Uterus (tissue), 2 donors: ENCODE data around the gene PCDHB8.
"Not testable (repeated sequence)": the region's sequence is repeated elsewhere in the genome, so short reads cannot be mapped to it uniquely, and the experiment has no call there.

Experiments used
- CTCF ChIP-seq, 4 experiments: fragments of 200-600 bp in 2 of 4; fragments of 450-650 bp in 2 of 4; sonication (generic) in 2 of 4; IDR thresholded peaks; one replicate each; pipeline ENCODE4 v1.5.1; 2016 to 2019; ENCODE audit warnings: antibody characterized with exemption in 4 of 4, mild to moderate bottlenecking in 2 of 4, moderate library complexity in 1 of 4
- POLR2A ChIP-seq, 2 donors: fragments of 450-650 bp; IDR thresholded peaks; one replicate each; pipeline ENCODE4 v1.6.1; 2016; ENCODE audit warnings: antibody characterized with exemption in 2 of 2, mild to moderate bottlenecking in 1 of 2, moderate library complexity in 1 of 2

DNA sequence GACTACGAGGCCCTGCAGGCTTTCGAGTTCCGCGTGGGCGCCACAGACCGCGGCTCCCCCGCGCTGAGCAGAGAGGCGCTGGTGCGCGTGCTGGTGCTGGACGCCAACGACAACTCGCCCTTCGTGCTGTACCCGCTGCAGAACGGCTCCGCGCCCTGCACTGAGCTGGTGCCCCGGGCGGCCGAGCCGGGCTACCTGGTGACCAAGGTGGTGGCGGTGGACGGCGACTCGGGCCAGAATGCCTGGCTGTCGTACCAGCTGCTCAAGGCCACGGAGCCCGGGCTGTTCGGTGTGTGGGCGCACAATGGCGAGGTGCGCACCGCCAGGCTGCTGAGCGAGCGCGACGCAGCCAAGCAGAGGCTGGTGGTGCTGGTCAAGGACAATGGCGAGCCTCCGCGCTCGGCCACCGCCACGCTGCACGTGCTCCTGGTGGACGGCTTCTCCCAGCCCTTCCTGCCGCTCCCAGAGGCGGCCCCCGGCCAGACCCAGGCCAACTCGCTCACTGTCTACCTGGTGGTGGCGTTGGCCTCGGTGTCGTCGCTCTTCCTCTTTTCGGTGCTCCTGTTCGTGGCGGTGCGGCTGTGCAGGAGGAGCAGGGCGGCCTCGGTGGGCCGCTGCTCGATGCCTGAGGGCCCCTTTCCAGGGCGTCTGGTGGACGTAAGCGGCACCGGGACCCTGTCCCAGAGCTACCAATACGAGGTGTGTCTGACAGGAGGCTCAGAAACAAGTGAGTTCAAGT, 6.7 kb downstream of the PCDHB8 start:
- not testable (repeated sequence) for TF ChIP-seq CTCF, POLR2A (IDR thresholded peaks at IDR 0.05)
